ENCODE measurements around the gene MVB12B. TPM values are rescaled to one million over a fixed set of nuclear protein-coding genes. Genes with fewer than 3 reads are reported as not detected.

MVB12B gene
- total and polyA plus RNA-seq, 2 of the 4 experiments (the other 2 are of a cell fraction), result 2.0 to 4.0 TPM

- H2BK120ac ChIP-seq (ENCODE audit: low read depth, low read length), result no peak overlapping the region
- POLR2A ChIA-PET (ENCODE audit: unreplicated experiment), result no interaction called here
- no peak overlapping the region for H3K4me3 ChIP-seq (ENCODE audit: insufficient read depth, low read depth, low read length)
- H2AFZ ChIP-seq (replicated peaks; ENCODE audit: low read length, poor library complexity), result no peak overlapping the region
- no TSS peak for BruUV-seq (replicated peaks)
- no CpG with 5 or more reads among the region's 3 CpGs for WGBS, 2 experiments (ENCODE audit: extremely low coverage in 2 of 2, insufficient read length in 1 of 2)
- H3K9me3 ChIP-seq (ENCODE audit: control insufficient read depth, insufficient read depth, low read length), result no peaks in the 10 kb centered on the region
- ATAC-seq (ENCODE audit: low read depth) (no peak), DNase-seq (no peak)
- H3K14ac ChIP-seq (replicated peaks; ENCODE audit: low read depth, low read length), result no peak overlapping the region
- H3K23ac ChIP-seq (ENCODE audit: low read depth, low read length), result no peak overlapping the region
- H2BK15ac ChIP-seq (ENCODE audit: low read depth, low read length), result no peak overlapping the region
- H2AK9ac ChIP-seq (replicated peaks; ENCODE audit: low read depth, low read length, poor library complexity), result no peak overlapping the region
- H3K18ac ChIP-seq (ENCODE audit: low read depth, low read length), result no peak overlapping the region
- TF ChIP-seq SMC3 (IDR thresholded peaks at IDR 0.05; ENCODE audit: low read depth, low read length) (no peak), CTCF (conservative IDR thresholded peaks at IDR 0.05; ENCODE audit: low read depth, low read length) (no peak), CHD1 (IDR thresholded peaks at IDR 0.05; ENCODE audit: low read depth, low read length) (no peak), RFX5 (IDR thresholded peaks at IDR 0.05; ENCODE audit: low read depth, low read length) (no peak), NFE2L2 (IDR thresholded peaks at IDR 0.05; ENCODE audit: low read depth, low read length) (no peak), CEBPB (IDR thresholded peaks at IDR 0.05; ENCODE audit: low read depth, low read length) (no peak), BHLHE40 (IDR thresholded peaks at IDR 0.05; ENCODE audit: low read depth, low read length) (no peak), FOS (IDR thresholded peaks at IDR 0.05; ENCODE audit: low read depth, low read length) (no peak), RAD21 (IDR thresholded peaks at IDR 0.05; ENCODE audit: low read length) (no peak), RCOR1 (IDR thresholded peaks at IDR 0.05; ENCODE audit: insufficient replicate concordance, low read length) (no peak), POLR2A (IDR thresholded peaks at IDR 0.05; ENCODE audit: low read depth, low read length) (no peak), MXI1 (IDR thresholded peaks at IDR 0.05; ENCODE audit: borderline replicate concordance, low read depth, low read length) (no peak), MAZ (IDR thresholded peaks at IDR 0.05; ENCODE audit: borderline replicate concordance, low read depth, low read length) (no peak), USF2 (IDR thresholded peaks at IDR 0.05; ENCODE audit: low read depth, low read length) (no peak), MAFK (IDR thresholded peaks at IDR 0.05; ENCODE audit: low read depth, low read length) (no peak)
- TF ChIP-seq, protein P1, sequence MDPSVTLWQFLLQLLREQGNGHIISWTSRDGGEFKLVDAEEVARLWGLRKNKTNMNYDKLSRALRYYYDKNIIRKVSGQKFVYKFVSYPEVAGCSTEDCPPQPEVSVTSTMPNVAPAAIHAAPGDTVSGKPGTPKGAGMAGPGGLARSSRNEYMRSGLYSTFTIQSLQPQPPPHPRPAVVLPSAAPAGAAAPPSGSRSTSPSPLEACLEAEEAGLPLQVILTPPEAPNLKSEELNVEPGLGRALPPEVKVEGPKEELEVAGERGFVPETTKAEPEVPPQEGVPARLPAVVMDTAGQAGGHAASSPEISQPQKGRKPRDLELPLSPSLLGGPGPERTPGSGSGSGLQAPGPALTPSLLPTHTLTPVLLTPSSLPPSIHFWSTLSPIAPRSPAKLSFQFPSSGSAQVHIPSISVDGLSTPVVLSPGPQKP (IDR thresholded peaks at IDR 0.05; ENCODE audit: borderline replicate concordance, low read depth, low read length), result no peak
- H3K9me1 ChIP-seq (ENCODE audit: insufficient read depth, low read length), result peaks cover 3% of the 10 kb centered on the region; the same call in 1 of the 2 replicates
- no peak overlapping the region for H4K91ac ChIP-seq (ENCODE audit: insufficient read depth, low read depth, low read length)
- in situ Hi-C loops (cut with MboI; ENCODE audit: low sequenced_read_pairs) (no loop called here), dilution Hi-C loops (cut with HindIII; ENCODE audit: low sequenced_read_pairs, unreplicated experiment) (no loop called here), intact Hi-C loops (cut with micrococcal nuclease) (no loop called here)
- no peak overlapping the region for H3K27ac ChIP-seq (ENCODE audit: insufficient read depth, low read length)
- CTCF ChIA-PET, result no interaction called here
- H3K56ac ChIP-seq (ENCODE audit: extremely low read depth, insufficient read depth, low read length), result no peak overlapping the region
- no peak overlapping the region for H3K9ac ChIP-seq (ENCODE audit: low read depth, low read length)
- H4K5ac ChIP-seq (ENCODE audit: low read depth, low read length), result no peak overlapping the region
- H3K4ac ChIP-seq (ENCODE audit: low read depth, low read length), result no peak overlapping the region
- peaks cover 5% of the 10 kb centered on the region; the same call in 1 of the 2 replicates for H3K4me1 ChIP-seq (ENCODE audit: control insufficient read depth, insufficient read depth, low read length)
- no peaks in the 10 kb centered on the region for H3K36me3 ChIP-seq (ENCODE audit: control insufficient read depth, insufficient read depth, low read length)
- no peaks in the 10 kb centered on the region for H3K27me3 ChIP-seq (ENCODE audit: control insufficient read depth, insufficient read depth, low read length)
- H4K8ac ChIP-seq (ENCODE audit: low read depth in 2 of 2, low read length in 2 of 2), result no peak overlapping the region
- H2AK5ac ChIP-seq (ENCODE audit: low read depth, low read length), result no peak overlapping the region
- no peak overlapping the region for H3K4me2 ChIP-seq (ENCODE audit: low read depth, low read length)
- no peaks in the 10 kb centered on the region for H3K79me1 ChIP-seq (ENCODE audit: low read depth in 1 of 2, low read length in 2 of 2)
- no peak overlapping the region for H2BK20ac ChIP-seq (ENCODE audit: low read depth, low read length)
- no peaks in the 10 kb centered on the region for H4K20me1 ChIP-seq (ENCODE audit: insufficient read depth, low read length)
- no peak overlapping the region for H2BK5ac ChIP-seq (ENCODE audit: low read depth, low read length, poor library complexity, severe bottlenecking)
These were observed 136.0 kb downstream of the MVB12B start for GRCh38 chr9:126462617-126463016.
